GM21737 (cell line): ENCODE data around the gene FUCA1.
A peak's percentile ranks its signal among the peaks of the same experiment; 100 is the strongest.
"Not testable (repeated sequence)": the region's sequence is repeated elsewhere in the genome, so short reads cannot be mapped to it uniquely, and the experiment has no call there.

Experiments used
- ATAC-seq: cut with Tn5 transposase; IDR thresholded peaks from one replicate; pipeline ENCODE4 v1.9.1; 2021; ENCODE audit warnings: mild to moderate bottlenecking, moderate library complexity; ENCODE audit not compliant: unreplicated experiment

Gene FUCA1

DNA sequence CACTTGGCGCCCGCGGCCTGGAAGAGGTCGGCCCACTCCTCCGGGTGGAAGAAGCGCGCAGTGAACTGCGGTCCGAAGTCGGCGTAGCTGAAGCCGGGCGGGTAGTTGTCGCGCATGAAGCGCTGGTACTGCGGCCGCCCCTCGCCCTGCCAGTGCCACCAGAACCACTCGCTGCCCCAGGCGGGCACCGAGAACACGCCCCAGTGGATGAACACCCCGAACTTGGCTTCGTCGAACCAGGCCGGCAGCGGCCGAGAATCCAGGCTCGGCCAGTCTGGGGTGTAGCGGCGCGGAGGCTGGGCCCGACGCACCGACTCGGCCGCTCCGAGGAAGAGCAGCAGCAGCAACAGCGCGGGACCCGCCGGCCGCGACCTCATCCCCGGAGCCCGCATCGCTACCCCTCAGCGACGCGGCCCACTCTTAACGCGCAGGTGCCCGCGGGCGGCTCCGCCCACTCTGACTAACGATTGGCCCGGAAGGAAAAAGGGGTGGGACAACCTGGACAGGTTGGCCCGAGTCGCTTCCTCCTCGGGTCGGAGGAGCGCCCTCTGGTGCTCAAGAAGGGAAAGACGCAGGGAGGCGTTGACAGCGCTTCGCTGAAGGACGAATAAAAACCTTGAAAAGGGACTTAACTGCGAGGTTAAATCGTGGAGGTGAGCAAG, at the start of gene FUCA1:
Gene FUCA1 (minus strand): TSS at position 396 of the 662 bp plus-strand sequence. CDS start 4 bp downstream, at position 392.
- ATAC-seq: peak; percentile 88

DNA sequence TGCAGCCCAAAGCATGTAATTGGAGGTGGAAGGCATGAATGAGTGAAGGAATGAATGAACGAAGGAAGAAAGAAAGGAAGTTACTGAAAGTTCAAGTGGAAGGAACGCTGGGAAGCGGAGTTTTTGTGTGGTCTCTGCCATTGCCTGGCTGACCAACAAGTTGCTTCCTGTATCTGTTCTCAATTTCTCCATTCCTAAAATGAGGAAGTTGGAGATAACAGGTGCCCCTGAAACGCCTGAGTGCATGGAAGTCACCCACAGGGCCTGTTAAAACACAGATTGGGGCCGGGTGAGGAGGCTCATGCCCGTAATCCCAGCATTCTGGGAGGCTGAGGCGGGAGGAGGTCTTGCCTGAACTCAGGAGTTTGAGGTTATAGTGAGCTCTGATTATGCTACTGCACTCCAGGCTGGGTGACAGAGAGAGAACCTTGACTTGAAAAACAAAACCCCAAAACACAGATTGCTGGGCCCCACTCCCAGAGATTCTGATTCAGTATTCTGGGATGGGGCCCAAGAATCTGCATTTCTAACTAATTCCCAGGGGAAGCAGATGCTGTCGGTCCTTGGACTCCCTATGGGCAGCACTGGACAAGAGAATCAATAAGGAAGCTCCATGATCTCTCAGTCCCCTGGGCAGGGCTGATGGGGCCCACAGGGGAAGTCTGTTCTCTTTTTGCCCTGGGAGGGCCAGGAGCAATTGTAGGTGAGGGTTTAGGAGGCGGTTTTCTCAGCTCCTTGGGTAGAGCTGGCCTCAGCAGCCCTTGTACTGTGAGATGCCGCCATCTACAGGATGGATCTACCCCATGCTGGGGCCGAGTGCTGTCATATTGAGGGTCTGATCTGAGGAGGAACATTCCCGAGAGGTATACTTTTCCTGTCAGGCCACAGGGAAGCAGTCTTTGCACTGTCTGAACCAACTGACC, 48.4 kb upstream of the FUCA1 start:
- peak; percentile 51 for ATAC-seq

DNA sequence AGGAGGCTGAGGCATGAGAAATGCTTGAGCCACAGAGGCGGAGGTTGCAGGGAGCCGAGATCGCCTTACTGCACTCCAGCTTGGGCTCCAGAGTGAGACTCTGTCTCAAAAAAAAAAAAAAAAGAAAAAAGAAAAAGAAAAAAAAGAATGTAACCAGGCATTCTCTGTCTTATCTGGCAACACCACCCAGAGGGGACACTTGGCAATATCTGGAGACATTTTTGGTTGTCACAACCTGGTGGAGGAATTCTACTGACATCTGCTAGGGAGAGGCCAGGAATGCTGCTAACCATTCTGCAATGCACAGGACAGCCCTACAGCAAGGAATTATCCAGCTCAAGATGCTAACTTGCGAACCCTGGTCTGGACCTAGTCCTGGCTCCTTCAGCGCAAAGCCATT, 47.4 kb upstream of the FUCA1 start:
- no peak for ATAC-seq

DNA sequence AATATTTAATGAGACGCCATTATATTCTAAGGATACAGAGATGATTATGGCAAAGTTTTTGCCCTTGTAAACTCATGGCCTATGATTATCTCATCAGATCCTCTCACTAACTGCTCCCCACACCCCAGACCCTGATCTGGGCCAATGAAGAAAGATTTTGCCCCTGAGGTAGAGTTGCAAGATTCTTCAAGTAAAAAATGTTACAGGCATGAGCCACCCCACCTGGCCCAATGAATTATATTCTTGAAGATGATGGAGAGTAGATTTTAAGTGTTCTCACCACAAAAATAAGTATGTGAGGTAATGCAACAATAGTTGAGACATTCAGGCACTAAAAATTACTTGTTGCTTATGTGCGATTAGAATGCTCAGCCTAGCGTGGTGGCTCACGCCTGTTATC, 46.8 kb upstream of the FUCA1 start:
- no peak for ATAC-seq

DNA sequence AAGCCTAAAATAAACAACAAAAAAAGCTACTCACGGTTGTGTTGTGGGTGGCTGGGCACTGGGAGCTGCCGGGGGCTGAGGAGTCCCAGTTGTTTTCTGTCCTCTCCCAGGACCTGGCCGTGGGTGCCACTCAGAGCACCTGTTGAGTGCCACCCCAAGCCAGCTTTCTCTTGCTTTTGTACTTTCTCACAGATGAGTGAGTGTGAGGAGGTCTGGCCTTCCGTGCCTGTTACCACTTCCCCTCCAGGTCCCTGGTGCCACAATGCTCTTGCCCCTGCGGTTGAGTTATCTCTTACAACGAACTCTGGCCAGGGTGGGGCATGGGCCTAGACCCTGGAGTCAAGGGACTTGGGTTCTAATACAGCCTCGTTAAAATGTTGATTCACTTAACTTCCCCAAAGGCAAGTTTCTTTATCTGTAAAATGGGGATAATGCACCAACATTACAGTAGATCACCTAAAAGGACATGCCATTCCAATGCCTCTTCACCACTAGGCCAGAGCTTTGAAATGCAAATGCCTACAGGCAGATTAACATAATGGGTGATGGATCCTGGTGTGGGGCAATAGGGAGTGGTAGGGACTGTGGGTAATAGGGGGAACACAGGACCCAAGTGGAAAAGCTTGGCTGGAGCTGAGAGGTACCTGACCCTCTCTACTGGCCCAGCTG, 45.3 kb upstream of the FUCA1 start, which contains the start of gene CNR2:
Gene CNR2 (minus strand): TSS at position 151 of the 669 bp plus-strand sequence. CDS start 37,745 bp downstream, outside the sequence.
- ATAC-seq: no peak

DNA sequence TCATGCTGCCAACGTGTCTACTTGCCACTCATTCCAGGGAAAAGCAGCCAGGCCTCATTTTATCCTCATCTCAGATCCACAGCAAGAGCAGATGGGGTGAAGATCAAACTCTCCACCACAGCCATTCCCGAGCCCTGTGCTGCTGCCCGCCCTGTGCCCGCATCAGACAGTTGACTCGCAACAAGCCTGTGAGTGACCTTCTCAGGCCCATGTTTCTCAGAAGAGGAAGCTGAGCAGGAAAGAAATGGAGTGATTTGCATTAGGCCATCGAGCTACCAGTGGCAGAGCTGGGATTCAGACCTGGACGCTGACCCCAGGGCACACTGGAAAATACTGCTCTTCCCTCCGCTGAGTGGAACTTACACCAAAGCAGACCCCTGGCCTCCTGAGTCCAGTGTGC, 43.8 kb upstream of the FUCA1 start:
- ATAC-seq: no peak

DNA sequence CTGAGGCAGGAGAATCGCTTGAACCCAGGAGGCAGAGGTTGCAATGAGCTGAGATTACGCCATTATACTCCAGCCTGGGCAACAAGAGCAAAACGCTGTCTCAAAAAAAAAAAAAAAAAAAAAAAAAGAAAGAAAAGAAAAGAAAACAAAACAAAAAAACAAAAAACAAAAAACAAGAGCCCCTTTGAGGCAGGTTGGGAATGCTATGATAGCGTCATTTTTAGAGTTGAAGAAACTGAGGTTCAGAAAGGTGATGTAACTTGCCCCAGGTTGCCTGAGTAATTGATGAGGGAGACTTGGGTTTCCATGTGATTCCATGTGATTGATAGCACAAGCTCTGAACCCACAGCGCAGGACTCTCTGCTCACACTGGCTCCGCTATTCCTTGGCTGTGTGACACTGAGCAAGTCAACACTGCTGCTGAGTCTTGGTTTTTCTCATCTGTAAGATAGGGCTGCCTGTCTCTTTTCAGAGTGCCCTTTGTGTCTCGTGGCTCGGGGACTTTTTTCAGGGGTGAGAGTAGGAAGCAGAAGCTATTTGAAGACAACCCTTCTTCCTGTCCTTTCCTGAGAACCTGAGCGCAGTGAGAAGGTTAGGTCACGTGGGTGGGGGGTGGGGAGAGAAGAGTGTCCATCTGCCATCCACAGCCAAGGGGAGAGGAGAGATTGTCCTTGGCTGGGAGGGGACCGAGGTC, 42.6 kb upstream of the FUCA1 start:
- no peak for ATAC-seq

DNA sequence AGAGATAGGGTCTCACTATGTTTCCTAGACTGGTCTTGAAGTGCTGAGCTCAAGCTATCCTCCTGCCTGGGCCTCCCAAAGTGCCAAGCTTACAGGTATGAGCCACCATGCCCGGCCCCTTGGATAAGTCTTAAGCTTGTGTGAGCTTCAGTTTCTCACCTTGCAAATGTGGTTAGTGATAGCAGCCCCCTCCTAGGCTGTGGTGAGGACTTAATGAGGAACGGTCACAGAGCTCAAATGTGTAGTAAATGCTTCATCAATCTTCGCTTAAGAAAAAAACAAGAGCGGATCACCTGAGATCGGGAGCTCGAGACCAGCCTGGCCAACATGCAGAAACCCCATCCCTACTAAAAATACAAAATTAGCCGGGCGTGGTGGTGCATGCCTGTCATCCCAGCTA, 42.1 kb upstream of the FUCA1 start:
- ATAC-seq: no peak

DNA sequence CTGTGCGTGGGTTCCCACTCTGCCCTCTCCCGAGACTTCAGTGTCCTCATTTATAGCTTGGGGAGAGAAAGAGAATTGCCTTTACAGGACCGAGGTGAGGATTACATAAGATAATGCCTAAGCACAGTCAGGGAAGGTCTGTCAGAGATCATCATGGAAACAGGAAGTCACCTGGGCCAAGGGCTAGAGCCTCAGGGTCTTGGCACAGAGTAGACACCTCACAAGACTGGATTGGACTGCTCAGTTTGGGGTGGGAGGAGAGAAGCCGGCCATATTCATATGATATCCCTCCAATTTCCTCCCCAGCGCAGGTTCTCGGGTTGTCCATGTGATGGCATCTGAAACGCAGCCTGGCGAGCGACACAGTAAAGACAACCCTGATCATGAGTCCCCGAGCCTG, 41.3 kb upstream of the FUCA1 start:
- no peak for ATAC-seq

DNA sequence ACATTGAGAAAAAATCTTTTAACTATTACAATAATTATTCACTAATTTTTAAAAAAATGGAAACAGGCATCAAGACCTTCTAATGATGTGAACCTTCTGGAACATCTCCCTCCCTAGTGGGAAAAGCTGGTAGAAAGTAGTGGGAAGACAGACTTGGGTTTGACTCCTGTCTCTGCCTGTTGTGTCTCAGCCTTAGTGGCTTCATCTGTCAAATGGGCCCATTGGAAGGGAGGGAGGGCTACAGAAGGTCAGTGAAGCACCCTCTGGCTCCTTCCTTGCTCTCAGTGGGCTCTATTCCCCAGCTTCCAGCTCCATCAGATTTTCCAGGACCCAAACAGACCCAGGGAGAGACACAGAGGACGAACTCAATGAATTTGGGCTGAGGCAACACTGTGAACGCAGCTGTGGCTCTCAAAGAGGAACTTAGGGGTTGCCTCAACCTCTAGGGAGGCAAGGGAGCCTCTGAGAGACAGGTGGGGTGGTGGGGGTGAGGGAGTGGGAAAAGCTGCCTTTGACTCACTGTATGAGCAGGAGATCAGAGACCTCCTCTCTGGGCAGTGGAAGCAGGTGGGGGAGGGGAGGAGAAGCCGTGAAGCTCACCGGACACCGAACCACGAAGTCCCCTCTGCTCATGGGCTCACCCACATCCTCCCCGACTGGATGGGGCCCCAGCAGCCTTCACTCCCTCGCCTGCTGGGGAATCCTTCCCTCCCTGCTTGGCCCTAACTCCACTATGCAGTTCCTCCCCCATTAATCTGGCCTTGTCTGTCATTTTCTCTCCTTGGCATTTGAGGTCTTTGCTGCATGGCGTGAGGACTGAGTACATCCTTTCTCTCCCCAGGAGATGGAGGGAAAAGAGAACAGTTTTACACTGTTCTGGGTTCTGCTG, 40.6 kb upstream of the FUCA1 start:
- peak; percentile 31 for ATAC-seq

DNA sequence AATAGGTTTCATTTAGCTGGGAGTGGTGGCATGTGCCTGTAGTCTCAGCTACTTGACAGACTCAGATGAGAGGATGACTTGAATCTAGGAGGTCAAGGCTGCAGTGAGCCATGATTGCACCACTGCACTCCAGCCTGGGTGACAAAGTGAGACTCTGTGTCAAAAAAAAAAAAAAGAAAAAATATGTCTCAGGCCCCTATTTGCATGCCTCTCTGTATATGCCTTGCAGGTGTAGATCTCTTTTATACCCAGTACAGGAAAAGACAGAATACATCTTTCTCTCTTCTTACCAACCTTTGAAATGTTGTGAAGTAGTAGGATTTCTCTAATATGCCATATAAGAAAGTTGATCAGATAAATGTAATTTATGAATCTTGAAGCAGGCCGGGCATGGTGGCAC, 38.6 kb upstream of the FUCA1 start:
- no peak for ATAC-seq

DNA sequence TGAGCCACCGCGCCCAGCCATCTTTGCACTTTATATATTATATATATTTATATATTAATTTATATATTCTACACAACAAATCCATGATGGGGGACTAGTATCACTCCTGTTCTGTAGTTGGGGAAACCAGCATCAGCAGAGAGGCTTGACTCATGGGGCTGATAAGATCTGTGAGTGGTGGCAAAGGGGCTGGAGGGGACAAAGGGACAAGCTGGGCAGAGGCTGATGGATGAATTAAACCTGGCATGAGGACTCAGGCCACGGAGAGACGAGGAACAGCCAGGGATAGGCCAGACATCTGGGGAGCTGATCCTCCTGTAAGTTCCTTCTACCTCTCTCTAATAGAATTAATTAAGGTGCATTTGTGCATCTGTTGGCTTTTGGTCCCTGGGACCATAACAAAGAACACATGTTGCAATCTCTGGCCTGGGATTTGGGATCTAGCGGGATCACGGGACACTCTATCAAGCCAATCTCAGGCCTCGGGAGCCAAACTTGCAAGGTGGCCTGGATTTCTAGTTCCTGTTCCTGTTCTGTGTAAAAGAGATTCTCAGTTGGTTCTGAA, 37.5 kb upstream of the FUCA1 start:
- ATAC-seq: no peak

DNA sequence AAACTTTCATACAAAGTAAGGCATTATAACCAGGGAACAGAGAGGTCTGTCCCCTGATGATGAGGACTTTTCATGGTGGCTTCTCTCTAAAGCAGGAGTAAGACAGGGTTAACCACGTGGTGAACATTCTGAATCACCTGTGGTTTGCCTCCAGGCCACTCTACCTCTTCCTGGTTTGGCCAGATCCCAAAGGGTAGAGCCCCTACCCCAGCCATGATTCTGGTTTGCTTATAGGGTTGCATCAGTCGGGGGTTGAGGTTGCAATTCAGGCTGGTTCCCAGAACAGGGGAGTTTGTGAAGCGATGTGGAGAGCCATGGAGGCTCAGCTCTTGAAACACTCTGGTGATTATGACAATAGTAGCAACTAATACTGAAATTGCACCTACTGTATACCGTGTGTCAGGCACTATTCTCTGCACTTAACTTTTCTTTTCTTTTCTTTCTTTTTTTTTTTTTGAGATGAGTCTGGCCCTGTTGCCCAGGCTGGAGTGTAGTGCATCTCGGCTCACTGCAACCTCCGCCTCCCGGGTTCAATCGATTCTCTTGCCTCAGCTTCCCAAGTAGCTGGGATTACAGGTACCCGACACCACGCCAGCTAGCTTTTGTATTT, 36.8 kb upstream of the FUCA1 start:
- ATAC-seq: peak; percentile 35

DNA sequence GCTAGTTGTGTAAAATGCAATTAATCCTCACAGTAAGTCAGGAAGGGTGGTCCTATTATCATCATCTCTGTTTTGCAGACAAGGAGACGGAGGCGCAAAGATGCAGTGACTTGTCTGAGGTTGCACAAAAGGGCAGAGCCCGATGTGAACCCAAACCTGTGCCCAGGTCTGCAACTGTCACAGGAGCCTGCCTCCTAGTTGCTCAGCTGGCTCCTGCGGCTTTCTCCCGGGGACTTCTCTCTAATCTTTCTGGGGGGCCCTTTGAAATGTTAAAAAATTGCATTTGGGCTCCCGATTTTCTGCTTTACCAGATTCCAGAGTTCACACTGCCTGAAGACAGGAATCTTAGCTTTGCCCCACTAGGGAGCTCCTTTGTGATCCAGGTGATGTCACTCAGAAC, 35.7 kb upstream of the FUCA1 start:
- ATAC-seq: no peak

DNA sequence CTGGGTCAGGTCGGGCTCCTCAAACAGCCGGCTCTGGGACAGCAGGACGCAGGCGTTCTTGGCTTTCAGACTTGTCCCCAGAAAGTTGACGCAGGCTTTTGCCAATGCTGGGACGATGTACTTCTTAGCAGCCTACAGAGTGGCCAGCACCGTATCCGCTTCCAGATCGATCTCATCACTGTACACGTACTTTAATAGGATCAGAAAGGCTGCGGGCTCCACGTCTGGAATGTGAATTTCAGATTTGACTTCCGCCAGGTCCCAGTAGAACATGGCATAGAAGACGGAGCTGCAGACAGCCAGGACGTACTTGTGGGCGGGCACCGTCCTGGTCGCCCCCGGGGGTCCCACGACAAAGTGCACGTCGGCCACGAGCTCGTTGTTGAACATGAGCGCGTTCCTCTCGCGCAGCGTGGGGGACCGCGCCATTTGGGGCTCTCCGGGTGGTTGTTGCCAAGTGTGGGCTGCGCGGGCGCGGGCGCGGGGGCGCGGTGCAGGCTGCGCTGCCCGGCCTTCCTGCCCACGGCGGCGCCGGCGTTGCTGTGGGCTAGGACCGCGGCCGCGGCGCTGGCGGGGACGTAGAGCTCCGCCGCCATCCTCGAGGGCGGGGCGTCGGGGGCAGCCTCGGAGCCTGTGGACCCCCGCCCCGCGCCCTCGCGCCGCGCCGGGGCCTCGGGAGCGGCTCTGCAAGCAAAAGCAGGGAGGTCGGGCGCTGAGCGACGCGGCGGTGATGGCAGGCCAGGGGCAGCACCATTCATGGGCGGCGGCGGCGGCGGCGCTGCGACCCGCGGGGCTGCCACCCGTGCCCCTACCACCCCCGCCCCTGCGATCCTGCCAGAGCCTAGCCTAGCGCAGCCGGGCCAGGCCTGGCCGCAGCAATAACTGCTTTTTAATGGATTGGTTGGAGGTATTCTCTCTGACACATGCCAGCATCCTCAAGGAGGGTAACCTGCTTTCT, 34.5 kb upstream of the FUCA1 start:
- ATAC-seq: no peak

DNA sequence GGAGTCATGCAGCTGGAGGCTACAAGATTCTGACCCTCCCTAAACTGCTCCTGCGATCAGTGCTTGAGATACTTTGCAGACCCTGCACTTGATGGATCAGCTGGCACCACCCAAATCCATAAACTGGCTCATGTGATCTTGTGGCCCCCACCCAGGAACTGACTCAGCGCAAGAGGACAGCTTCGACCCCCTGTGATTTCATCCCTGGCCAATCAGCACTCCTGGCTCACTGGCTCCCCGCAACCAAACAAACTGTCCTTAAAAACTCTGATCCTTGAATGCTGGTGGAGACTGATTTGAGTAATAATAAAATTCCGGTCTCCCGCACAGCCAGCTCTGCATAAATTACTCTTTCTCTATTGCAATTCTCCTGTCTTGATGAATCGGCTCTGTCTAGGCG, 31.9 kb upstream of the FUCA1 start:
- not testable (repeated sequence) for ATAC-seq

DNA sequence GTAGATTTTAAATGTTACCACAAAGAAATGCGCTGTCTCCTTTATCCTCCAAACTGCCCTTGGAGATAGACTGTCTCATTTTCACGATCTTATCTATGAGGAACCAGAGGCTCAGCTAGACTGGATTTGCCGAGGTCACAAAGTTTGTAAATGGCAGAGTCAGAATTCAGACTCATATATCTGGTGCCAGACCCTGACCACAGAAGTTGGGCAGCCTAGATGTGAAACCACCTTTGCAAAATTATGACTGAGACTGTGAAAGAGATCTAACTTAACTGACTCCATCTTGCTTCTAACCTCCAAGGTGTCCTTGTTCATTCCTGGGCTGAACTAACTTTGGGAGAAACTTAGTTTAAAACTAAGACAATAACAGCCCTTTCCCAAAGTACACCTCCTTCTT, 31.0 kb upstream of the FUCA1 start:
- no peak for ATAC-seq

DNA sequence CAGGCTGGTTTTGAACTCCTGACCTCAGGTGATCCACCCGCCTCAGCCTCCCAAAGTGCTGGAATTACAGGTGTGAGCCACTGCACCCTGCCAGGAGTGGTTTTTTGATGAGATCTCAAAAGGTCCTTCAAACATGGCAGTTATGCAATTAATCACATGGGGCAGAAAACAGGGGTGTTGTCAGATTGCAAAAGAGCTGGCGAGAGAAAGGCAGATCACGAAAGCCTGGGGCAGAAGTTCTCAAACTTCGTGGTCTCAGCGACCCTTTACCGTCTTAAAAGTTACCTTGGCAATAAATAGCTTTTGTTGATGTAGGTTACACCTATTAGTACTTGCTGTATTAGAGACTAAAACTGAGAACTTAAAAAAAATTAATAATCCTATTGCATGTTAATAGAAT, 29.0 kb upstream of the FUCA1 start:
- no peak for ATAC-seq
